ENCODE data around the gene REPS1. TPM values are rescaled to one million over a fixed set of nuclear protein-coding genes. Genes with fewer than 3 reads are reported as not detected.
"Not testable (repeated sequence)": the region's sequence is repeated elsewhere in the genome, so short reads cannot be mapped to it uniquely, and the experiment has no call there.

REPS1 gene
- polyA plus RNA-seq (ENCODE audit: insufficient read depth in 1 of 5, insufficient read length in 5 of 5, low replicate concordance in 1 of 5), result 10 to 100 TPM; 51.5 to 71.7 (median 64.9) TPM
- long read RNA-seq, donor 1, partial matches to known transcripts, result 5 of 7 reads
- long read RNA-seq, donor 1, other reads (novel, unspliced or antisense), result 0 of 7 reads
- long read RNA-seq, donor 2, full-length matches to known transcripts, result 2 of 2 reads
- long read RNA-seq, donor 2, partial matches to known transcripts, result 0 of 2 reads
- long read RNA-seq, donor 2, other reads (novel, unspliced or antisense), result 0 of 2 reads
- long read RNA-seq, donor 3, partial matches to known transcripts, result 0 of 4 reads
- long read RNA-seq, donor 3, other reads (novel, unspliced or antisense), result 0 of 4 reads
- long read RNA-seq, donor 4, result 0 reads
- long read RNA-seq, donor 5, partial matches to known transcripts, result 6 of 6 reads
- long read RNA-seq, donor 5, other reads (novel, unspliced or antisense), result 0 of 6 reads
- long read RNA-seq, donor 6, partial matches to known transcripts, result 0 of 4 reads
- long read RNA-seq, donor 6, other reads (novel, unspliced or antisense), result 0 of 4 reads
- long read RNA-seq, donor 7, full-length matches to known transcripts, result 5 of 10 reads
- long read RNA-seq, donor 7, partial matches to known transcripts, result 5 of 10 reads
- long read RNA-seq, donor 7, other reads (novel, unspliced or antisense), result 0 of 10 reads
- long read RNA-seq, donor 8, partial matches to known transcripts, result 0 of 1 reads
- long read RNA-seq, donor 8, other reads (novel, unspliced or antisense), result 0 of 1 reads

GRCh38 chr6:138987643-138988468, at the start of gene REPS1:
TSS of gene REPS1 (minus strand) at chr6:138988253. CDS start at chr6:138987682, 571 bp downstream.
- DNase-seq, result peak; percentile 90 to 91

DNA sequence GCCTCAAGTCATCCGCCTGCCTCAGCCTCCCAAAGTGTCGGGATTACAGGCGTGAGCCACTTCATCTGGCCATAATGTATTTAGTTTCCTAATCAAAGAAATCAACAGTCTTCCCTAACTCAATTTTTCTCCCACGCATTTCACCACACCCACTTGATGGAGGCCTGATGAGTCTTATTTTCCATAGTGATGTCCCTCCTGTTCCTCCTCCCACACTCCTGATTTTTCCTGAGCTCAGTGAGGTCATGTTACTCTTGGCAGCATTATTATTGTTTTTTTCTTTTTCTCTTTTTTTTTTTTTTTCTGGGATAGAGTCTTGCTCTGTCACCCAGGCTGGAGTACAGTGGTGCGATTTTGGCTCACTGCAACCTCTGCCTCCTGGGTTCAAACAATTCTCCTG, 49.4 kb upstream of the REPS1 start:
- no peak for DNase-seq

GRCh38 chr6:139030228-139030963, 42.3 kb upstream of the REPS1 start:
- no peak for DNase-seq

DNA sequence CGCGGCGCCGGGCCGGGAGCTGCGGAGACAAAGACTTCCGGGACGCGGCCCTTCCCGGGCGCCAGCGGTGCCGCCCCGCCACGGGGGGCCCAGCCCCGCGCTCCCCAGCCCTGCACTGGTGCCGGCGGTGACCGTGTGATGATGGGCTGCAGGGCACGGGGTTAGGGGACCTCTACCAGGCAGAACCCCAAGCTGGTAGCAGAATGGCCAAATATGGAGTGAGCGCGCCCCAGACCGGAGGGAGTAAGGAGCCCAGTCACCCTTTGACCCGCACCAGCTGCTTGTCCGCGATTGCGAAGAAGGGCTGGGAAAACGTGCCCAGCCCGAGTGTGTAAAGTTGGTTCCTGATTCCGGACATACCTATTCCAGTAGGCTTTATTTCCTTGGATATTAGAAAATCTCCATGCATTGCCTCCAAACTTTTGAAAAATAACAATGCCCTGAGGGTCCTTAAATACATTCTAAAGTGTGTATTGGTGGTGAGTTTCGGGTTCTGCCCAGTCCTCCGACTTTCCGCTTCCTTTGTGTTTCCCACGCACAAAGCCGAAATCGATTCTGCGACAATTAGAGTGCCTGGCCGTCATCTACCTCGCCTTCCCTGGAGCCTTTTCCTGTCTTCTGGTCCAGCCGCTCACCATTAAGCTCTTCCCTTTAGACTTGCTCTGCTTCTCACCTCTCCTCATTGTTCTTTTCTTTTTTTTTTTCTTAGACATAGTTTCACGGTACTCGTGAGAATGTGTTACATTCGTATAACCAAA, 41.6 kb upstream of the REPS1 start:
- DNase-seq, result peak; percentile 51 to 73

- DNase-seq, result peak; percentile 48 to 58
Observed at GRCh38 chr6:139028658-139029469, 40.8 kb upstream of the REPS1 start, which contains the start of gene ABRACL. TSS of gene ABRACL (plus strand) at chr6:139028745. CDS start at chr6:139034161, 5,416 bp downstream.

DNA sequence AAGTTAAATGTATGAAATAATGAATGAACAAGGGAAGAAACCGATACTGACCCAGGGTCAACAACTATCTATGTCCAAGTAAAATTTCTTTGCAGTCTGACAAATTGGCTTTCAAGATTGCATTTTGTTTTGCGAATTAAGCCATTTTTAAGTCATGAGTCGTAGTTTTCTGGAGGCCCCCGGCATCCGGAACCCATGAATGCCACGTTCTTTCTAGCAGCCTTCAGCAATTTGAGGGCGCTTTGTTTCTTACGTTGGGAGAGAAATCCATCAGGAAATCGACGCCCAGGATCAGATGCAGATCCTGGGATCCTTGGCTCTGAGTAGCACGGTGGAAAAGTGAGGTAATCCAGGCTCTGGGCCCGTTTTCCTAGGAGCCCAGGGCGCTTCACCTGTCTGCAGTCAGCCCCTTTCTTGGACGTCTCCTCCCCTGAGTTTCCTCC, 40.2 kb upstream of the REPS1 start:
- no peak for DNase-seq

GRCh38 chr6:139027620-139028182, 39.6 kb upstream of the REPS1 start:
- no peak for DNase-seq

GRCh38 chr6:139025416-139025815, 37.4 kb upstream of the REPS1 start:
- not testable (repeated sequence) for DNase-seq

- DNase-seq, result no peak
Observed at GRCh38 chr6:139020689-139021088, 32.6 kb upstream of the REPS1 start.

DNA sequence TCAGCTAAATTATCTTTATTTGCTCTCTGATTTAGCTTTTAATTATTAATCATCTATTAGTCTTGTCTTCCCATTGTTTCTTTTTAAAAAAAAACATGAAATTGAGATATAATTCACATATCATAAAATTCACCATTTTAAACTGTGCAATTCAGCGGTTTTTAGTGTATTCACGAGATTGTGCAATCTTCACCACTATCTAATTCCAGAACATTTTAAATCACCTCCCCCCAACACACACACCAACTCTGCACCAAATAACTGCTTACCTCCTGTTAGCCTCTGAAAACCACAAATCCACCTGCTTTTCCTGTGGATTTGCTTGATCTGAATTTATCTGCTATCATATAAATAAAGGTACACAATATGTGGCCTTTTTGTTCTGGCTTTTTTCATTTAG, 31.7 kb upstream of the REPS1 start:
- DNase-seq, result no peak

DNA sequence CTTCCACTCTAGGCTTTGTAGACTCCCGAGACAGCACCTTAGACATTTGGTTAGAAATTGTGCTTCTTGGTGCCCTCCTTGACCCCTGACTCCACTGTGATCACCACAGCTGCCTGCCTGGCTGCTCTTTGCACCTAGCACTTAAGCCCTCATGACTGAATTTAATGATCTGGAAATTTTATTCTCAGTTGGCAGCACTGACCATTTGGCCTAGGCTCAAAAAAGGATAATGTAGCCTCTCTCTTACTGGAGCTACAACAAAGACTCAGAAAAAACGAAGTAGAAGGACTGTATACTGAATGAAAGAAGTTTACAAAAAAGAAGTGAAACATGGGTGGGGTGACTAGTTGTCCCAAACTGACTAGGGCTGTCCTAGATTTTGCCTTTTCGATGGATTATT, 29.2 kb upstream of the REPS1 start:
- peak in 1 of 2 donors; percentile 25 for DNase-seq

GRCh38 chr6:139016337-139017213, 28.5 kb upstream of the REPS1 start:
- DNase-seq, result peak in 1 of 2 donors; percentile 8

- no peak for DNase-seq
Observed at GRCh38 chr6:139014945-139015344, 26.9 kb upstream of the REPS1 start.

GRCh38 chr6:139013185-139013800, 25.2 kb upstream of the REPS1 start:
- no peak for DNase-seq

DNA sequence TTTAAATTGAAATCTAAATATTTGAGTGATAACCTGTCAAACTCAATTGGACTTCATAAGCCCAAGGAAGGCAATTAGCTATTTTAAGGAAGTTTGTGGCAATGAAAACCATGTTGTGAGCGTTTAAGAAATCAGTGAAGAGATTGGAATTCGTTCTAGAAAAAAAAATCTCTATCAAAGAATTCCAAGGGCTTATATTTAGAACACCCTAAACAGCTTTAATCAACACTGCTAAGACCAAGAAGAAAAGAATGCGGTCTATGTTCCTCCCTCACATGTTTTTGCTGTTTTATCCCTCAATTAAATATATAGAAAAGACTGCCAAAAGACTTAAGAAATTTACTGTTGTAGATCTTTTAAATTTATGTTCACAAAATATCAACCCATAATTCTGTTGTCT, 23.9 kb upstream of the REPS1 start:
- DNase-seq, result no peak

- no peak for DNase-seq
Observed at GRCh38 chr6:139010674-139011073, 22.6 kb upstream of the REPS1 start.

GRCh38 chr6:139008117-139008516, 20.1 kb upstream of the REPS1 start:
- DNase-seq, result no peak

GRCh38 chr6:139007428-139007827, 19.4 kb upstream of the REPS1 start:
- no peak for DNase-seq
